ENCODE results near the gene CEACAM4. TPM values are rescaled to one million over a fixed set of nuclear protein-coding genes. Genes with fewer than 3 reads are reported as not detected.

The CEACAM4 gene
- total and polyA plus RNA-seq, 4 donors = 0.63 to 2.2 (median 0.80) TPM

- H3K27me3 ChIP-seq (ENCODE audit: control insufficient read depth in 4 of 4, insufficient read depth in 4 of 4, low read length in 3 of 4) = peaks cover 0 to 14% (median 4%) of the 10 kb centered on the region in 4 donors
- WGBS = 46% methylated on average over 1 of the region's 1 CpG
Measured at GRCh38 chr19:41668315-41668714, 41.4 kb upstream of the CEACAM4 start.

More at GRCh38 chr19:41668315-41668714, 41.4 kb upstream of the CEACAM4 start:
- TF ChIP-seq JUND (IDR thresholded peaks at IDR 0.05) (no peak), CTCF (IDR thresholded peaks at IDR 0.05; ENCODE audit: low read depth, low read length, missing input control) (no peak), EGR1 (IDR thresholded peaks at IDR 0.05; ENCODE audit: low read depth in 2 of 2) (no peak), ZBTB33 (IDR thresholded peaks at IDR 0.05) (no peak), ATF3 (IDR thresholded peaks at IDR 0.05) (no peak), HNF4A (conservative IDR thresholded peaks at IDR 0.05) (no peak), FOXA2 (IDR thresholded peaks at IDR 0.05) (no peak), REST (IDR thresholded peaks at IDR 0.05) (no peak), NR2F2 (IDR thresholded peaks at IDR 0.05) (no peak), HNF4G (IDR thresholded peaks at IDR 0.05) (no peak)
- DNase-seq (ENCODE audit: low spot score) = no peak
- H3K9ac ChIP-seq (ENCODE audit: low read depth in 1 of 2, low read length in 2 of 2) = no peak overlapping the region
- no peak overlapping the region for H3K4me3 ChIP-seq (ENCODE audit: low read depth in 1 of 3, low read length in 3 of 3)
- no peak overlapping the region for H3K27ac ChIP-seq (ENCODE audit: low read depth in 1 of 2, low read length in 2 of 2)
- no peaks in the 10 kb centered on the region for H3K36me3 ChIP-seq (ENCODE audit: control insufficient read depth in 4 of 4, insufficient read depth in 3 of 4, low read depth in 1 of 4, low read length in 3 of 4)
- no peaks in the 10 kb centered on the region for H3K4me1 ChIP-seq (ENCODE audit: control insufficient read depth in 4 of 4, insufficient read depth in 4 of 4, low read length in 3 of 4)
- peaks cover 7 to 13% (median 11%) of the 10 kb centered on the region in 4 donors for H3K9me3 ChIP-seq (ENCODE audit: control insufficient read depth in 4 of 4, low read length in 3 of 4)

Data from liver (tissue), 9 donors.